ENCODE data around the gene PDE2A.
"Not testable (repeated sequence)": the region's sequence is repeated elsewhere in the genome, so short reads cannot be mapped to it uniquely, and the experiment has no call there.

PDE2A gene

DNA sequence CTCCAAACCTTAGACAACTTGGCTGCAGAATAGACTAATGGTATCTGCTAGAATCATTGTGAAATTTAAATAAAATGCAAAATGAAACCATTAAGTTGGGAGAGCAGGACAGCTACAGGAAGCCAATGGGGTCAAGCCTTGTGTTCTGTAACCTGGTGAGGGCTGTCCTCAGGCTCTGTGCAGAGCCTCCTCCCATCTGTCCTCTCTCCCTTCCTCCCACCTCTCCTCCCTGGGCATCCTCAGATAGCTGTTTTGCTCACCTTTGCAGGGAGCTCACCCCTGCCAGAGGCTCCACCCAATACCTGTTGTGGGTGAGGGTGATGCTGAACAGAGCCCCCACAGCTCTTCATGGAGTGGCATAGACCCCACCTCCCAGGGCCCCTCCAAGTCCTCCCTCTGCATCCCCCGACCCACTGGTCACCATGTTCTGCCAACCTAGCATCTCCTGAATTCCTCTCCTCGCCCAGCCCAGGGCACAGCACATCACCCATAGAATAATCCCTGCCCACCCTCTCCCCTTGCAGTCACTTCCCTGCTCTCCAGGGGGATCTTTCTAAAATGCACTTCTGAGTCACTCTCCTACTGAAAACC lies 100.3 kb downstream of the PDE2A start:
- DNase-seq (ENCODE audit: extremely low read depth, insufficient read length), result no peak
- Histone ChIP-seq H3K27me3 (replicated peaks; ENCODE audit: control insufficient read depth, insufficient read depth, low read length) (peaks cover 1% of the 10 kb centered on the region; the same call in 1 of the 2 replicates), H3K4me3 (replicated peaks; ENCODE audit: low read depth, low read length) (no peak overlapping the region), H3K36me3 (ENCODE audit: control insufficient read depth, insufficient read depth, low read length) (no peaks in the 10 kb centered on the region)
- TF ChIP-seq, protein P1, sequence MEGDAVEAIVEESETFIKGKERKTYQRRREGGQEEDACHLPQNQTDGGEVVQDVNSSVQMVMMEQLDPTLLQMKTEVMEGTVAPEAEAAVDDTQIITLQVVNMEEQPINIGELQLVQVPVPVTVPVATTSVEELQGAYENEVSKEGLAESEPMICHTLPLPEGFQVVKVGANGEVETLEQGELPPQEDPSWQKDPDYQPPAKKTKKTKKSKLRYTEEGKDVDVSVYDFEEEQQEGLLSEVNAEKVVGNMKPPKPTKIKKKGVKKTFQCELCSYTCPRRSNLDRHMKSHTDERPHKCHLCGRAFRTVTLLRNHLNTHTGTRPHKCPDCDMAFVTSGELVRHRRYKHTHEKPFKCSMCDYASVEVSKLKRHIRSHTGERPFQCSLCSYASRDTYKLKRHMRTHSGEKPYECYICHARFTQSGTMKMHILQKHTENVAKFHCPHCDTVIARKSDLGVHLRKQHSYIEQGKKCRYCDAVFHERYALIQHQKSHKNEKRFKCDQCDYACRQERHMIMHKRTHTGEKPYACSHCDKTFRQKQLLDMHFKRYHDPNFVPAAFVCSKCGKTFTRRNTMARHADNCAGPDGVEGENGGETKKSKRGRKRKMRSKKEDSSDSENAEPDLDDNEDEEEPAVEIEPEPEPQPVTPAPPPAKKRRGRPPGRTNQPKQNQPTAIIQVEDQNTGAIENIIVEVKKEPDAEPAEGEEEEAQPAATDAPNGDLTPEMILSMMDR (IDR thresholded peaks at IDR 0.05; ENCODE audit: insufficient read depth, low read length, poor library complexity, severe bottlenecking), result no peak

DNA sequence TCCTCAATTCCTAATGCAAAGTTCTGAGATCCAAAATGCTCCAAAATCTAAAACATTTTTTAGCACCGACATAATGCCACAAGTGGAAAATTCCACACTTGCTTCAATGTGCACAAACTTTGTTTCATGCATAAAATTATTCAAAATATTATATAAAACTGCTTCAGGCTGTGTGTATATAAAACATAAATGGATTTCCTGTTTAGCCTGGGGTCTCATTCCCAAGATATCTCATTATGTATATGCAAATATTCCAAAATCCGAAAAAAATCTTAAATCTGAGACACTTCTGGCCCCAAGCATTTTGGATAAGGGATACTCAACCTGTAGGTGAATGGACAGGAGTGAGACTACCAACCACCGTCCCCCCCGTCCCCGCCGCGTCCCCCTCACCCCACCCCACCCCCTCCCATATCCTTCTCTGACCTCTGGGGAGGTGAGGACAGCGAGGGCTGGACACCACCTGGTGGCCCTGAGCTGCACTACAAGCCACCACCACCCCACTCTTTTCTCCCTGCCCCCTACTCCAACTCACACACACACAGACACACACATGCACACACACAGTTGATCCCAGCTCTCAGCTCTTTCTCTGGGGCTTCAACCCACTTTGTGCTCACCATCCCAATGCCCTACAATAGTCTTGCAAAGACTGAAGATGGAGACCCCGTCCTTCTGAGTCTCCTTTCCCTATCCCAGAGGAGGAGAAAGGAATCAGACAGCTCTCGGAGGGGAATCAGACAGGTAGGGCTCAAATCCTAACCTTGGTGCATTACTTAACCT lies 101.0 kb downstream of the PDE2A start:
- no peak for DNase-seq (ENCODE audit: extremely low read depth, insufficient read length)
- Histone ChIP-seq H3K36me3 (ENCODE audit: control insufficient read depth, insufficient read depth, low read length) (no peaks in the 10 kb centered on the region), H3K4me3 (replicated peaks; ENCODE audit: low read depth, low read length) (no peak overlapping the region), H3K27me3 (replicated peaks; ENCODE audit: control insufficient read depth, insufficient read depth, low read length) (peaks cover 1% of the 10 kb centered on the region; the same call in 1 of the 2 replicates)
- TF ChIP-seq, protein P1 (IDR thresholded peaks at IDR 0.05; ENCODE audit: insufficient read depth, low read length, poor library complexity, severe bottlenecking), result peak; percentile 67

DNA sequence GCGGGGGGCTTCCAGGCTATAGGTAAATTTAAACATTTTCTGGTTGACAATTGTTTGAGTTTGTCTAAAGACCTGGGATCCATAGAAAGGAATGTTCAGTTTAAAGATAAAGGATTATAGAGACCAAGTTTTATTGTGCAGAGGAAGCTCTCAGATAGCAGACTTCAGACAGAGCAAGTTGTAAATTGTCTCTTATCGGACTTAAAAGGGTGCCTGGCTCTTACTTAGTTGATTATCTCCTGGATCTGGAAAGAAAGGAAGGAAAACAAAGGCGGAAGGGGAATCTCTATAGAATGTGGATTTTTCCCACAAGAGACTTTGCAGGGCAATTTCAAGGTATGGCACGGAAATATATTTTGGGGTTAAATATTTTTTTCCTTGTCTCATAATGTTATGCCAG lies 101.7 kb downstream of the PDE2A start:
- DNase-seq (ENCODE audit: extremely low read depth, insufficient read length); H3K27me3 ChIP-seq (replicated peaks; ENCODE audit: control insufficient read depth, insufficient read depth, low read length); H3K4me3 ChIP-seq (replicated peaks; ENCODE audit: low read depth, low read length): not testable (repeated sequence)

DNA sequence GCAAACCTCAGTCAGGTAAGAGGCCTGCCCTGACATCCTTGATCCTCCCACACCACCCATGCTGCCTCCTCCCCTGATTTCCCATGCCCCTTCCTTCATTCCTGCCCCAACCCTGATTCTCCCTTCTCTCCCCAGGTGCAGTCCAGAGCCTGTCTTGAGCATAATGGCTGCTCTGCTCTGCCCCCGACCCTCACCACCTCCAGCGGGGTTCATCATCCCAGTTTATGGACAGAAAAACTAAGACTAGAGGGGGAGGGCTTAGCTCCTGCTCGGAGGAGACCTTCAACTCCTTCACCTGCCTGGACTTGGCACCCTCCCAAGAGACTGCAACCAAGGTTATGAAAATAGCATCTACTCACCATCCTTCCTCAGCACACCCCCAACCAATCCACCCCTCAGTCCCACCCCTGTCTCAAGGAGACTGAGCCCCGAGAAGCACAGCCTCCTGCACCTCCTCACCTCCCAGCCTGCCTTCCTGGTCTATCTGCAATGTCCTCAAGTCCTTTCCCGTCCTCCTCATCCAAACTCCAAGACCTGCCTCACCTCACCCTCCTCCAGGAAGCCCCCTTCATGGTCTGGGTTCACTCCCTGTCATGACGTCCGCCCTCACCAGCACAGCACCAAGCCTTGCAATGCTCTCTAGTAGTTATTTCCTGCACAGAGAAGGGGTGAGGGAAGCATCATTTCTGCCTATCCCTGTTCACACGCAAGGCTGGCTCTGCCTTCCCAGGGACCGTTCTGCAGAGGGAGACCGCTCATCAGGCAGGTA lies 103.1 kb downstream of the PDE2A start:
- H3K4me3 ChIP-seq (replicated peaks; ENCODE audit: low read depth, low read length), result no peak overlapping the region
- no peaks in the 10 kb centered on the region for H3K36me3 ChIP-seq (ENCODE audit: control insufficient read depth, insufficient read depth, low read length)
- H3K27me3 ChIP-seq (replicated peaks; ENCODE audit: control insufficient read depth, insufficient read depth, low read length), result peaks cover 1% of the 10 kb centered on the region; the same call in 1 of the 2 replicates
- DNase-seq (ENCODE audit: extremely low read depth, insufficient read length), result no peak
- TF ChIP-seq, protein P1 (IDR thresholded peaks at IDR 0.05; ENCODE audit: insufficient read depth, low read length, poor library complexity, severe bottlenecking), result no peak

More for the DNA sequence above, 101.7 kb downstream of the PDE2A start:
- not testable (repeated sequence) for H3K36me3 ChIP-seq (ENCODE audit: control insufficient read depth, insufficient read depth, low read length)

DNA sequence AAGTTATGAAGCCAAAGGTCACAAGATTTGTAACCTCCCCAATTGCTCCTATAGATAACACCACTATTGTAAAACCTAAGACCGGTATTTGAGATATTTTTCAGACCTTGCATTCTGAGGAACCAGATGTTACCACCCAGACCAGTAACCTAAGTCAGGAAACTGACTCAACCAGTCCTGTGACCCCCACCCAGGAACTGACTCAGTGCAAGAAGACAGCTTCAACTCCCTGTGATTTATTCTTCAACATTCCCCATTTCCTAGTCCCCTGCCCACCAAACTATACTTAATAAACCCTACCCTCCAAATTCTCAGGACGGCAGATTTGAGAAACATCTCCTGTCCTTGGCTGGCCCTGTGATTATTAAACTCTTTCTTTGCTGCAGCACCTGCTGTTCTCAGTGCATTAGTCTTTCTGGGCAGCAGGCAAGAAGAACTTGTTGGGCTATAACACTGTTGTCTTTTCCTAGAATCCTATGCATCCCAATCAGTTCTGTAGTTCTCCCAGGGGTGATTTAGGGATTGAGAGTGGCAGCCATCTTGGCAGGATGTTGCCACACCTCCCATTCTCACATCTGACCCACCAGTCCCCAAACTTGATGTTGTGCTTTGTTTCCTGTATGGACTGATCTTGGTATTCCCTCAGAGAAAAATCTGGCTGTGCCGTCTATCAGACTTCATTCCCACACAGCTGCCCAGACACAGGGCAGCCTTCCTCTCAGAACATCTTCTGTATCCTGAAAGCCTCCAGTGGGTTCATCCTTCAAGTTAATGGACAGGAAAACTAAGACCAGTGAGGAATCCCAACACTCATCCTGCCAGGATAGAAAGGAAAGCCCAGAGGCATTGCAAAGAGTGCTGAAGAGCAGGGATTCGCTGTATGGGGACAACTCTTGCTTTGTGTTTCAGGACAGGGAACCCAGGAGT lies 104.0 kb downstream of the PDE2A start:
- TF ChIP-seq, protein P1 (IDR thresholded peaks at IDR 0.05; ENCODE audit: insufficient read depth, low read length, poor library complexity, severe bottlenecking), result no peak
- Histone ChIP-seq H3K27me3 (replicated peaks; ENCODE audit: control insufficient read depth, insufficient read depth, low read length) (no peaks in the 10 kb centered on the region; the same call in 1 of the 2 replicates), H3K36me3 (ENCODE audit: control insufficient read depth, insufficient read depth, low read length) (no peaks in the 10 kb centered on the region), H3K4me3 (replicated peaks; ENCODE audit: low read depth, low read length) (no peak overlapping the region)
- DNase-seq (ENCODE audit: extremely low read depth, insufficient read length), result no peak
